Bone marrow (tissue), 2 donors: ENCODE results near the gene GRHL1.
A peak's percentile ranks its signal among the peaks of the same experiment; 100 is the strongest.

Experiments
- DNase-seq, 2 donors: peaks; one replicate each; lab custom pipeline; 2025; lab: John Stamatoyannopoulos, UW

Gene GRHL1

GRCh38 chr2:9949239-9949991, 2.1 kb upstream of the GRHL1 start:
- DNase-seq: no peak

- DNase-seq: no peak
Measured at GRCh38 chr2:9949992-9950520, 1.4 kb upstream of the GRHL1 start.

GRCh38 chr2:9950521-9951271, 797 bp upstream of the GRHL1 start:
- DNase-seq: peak; percentile 39 to 57

GRCh38 chr2:9951272-9951521, 296 bp upstream of the GRHL1 start:
- DNase-seq: no peak

- no peak for DNase-seq
Measured at GRCh38 chr2:9952286-9952737, 819 bp downstream of the GRHL1 start.

- DNase-seq: no peak
Measured at GRCh38 chr2:9952856-9953503, 1.5 kb downstream of the GRHL1 start.

GRCh38 chr2:9954136-9954535, 2.6 kb downstream of the GRHL1 start:
- DNase-seq: no peak

GRCh38 chr2:9958057-9958456, 6.6 kb downstream of the GRHL1 start:
- DNase-seq: no peak

- no peak for DNase-seq
Measured at GRCh38 chr2:9959262-9959661, 7.8 kb downstream of the GRHL1 start.

GRCh38 chr2:9961013-9961412, 9.5 kb downstream of the GRHL1 start:
- no peak for DNase-seq

GRCh38 chr2:9964334-9964980, 13.0 kb downstream of the GRHL1 start:
- DNase-seq: no peak

- DNase-seq: no peak
Measured at GRCh38 chr2:9965119-9965822, 13.8 kb downstream of the GRHL1 start.

- no peak for DNase-seq
Measured at GRCh38 chr2:9966491-9967022, 15.1 kb downstream of the GRHL1 start.

- no peak for DNase-seq
Measured at GRCh38 chr2:9967053-9967775, 15.7 kb downstream of the GRHL1 start.

GRCh38 chr2:9968553-9969497, 17.3 kb downstream of the GRHL1 start:
- no peak for DNase-seq

GRCh38 chr2:9970200-9971044, 18.9 kb downstream of the GRHL1 start:
- no peak for DNase-seq

GRCh38 chr2:9971105-9971818, 19.8 kb downstream of the GRHL1 start:
- DNase-seq: no peak

- DNase-seq: no peak
Measured at GRCh38 chr2:9971890-9972289, 20.4 kb downstream of the GRHL1 start.
